ENCODE measurements around the gene BAZ2B. TPM values are rescaled to one million over a fixed set of nuclear protein-coding genes. Genes with fewer than 3 reads are reported as not detected.

Gene BAZ2B
- total and polyA plus RNA-seq, 2 of the 13 experiments (the other 11 are each of a cell fraction or from before 2014, with no cell fraction given): 14.0 to 15.1 TPM

DNA sequence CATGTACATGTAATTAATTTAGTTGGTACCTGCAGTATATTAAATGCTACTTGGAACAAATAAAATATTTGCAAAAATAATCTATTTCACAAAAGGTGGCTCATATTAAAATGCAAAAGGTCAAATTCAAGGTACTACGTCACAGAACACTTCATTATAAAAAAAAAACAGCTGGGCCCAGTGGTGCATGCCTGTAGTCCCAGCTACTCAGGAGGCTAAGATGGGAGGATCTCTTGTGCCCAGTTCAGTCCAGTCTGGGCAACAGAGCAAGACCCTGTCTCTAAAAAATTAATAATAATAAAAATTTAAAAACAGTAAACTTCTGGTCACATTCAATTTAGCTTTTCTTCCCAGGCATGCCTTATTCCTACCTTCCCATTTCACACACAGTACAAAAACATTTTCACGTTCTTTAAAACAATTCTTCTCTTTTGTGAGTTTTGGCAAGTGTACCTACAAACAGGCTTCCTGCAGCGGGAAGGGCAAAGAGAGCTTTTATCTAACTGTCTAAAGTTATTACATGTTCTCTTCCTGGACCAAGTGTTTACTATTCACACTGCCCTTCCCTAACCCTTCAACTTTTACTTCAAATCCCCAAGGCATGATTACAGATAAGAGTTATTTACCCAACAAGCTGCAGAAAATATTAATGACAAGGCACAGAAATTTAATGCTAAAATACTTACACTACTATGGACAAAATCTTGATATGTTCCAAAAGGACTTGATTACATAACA, 10.7 kb downstream of the BAZ2B start (continued):
- TF ChIP-seq, protein P1, sequence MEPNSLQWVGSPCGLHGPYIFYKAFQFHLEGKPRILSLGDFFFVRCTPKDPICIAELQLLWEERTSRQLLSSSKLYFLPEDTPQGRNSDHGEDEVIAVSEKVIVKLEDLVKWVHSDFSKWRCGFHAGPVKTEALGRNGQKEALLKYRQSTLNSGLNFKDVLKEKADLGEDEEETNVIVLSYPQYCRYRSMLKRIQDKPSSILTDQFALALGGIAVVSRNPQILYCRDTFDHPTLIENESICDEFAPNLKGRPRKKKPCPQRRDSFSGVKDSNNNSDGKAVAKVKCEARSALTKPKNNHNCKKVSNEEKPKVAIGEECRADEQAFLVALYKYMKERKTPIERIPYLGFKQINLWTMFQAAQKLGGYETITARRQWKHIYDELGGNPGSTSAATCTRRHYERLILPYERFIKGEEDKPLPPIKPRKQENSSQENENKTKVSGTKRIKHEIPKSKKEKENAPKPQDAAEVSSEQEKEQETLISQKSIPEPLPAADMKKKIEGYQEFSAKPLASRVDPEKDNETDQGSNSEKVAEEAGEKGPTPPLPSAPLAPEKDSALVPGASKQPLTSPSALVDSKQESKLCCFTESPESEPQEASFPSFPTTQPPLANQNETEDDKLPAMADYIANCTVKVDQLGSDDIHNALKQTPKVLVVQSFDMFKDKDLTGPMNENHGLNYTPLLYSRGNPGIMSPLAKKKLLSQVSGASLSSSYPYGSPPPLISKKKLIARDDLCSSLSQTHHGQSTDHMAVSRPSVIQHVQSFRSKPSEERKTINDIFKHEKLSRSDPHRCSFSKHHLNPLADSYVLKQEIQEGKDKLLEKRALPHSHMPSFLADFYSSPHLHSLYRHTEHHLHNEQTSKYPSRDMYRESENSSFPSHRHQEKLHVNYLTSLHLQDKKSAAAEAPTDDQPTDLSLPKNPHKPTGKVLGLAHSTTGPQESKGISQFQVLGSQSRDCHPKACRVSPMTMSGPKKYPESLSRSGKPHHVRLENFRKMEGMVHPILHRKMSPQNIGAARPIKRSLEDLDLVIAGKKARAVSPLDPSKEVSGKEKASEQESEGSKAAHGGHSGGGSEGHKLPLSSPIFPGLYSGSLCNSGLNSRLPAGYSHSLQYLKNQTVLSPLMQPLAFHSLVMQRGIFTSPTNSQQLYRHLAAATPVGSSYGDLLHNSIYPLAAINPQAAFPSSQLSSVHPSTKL (CRISPR knock-in tag; IDR thresholded peaks at IDR 0.05): 0 out of 2 replicates have a peak, but pooled peaks have one; percentile 12
- TF ChIP-seq MYC (CRISPR knock-in tag; IDR thresholded peaks at IDR 0.05; ENCODE audit: borderline replicate concordance): no peak
- TF ChIP-seq KMT2A (CRISPR knock-in tag; IDR thresholded peaks at IDR 0.05): no peak
- TF ChIP-seq ZNF720 (CRISPR knock-in tag; IDR thresholded peaks at IDR 0.05): no peak
- TF ChIP-seq PPARG (CRISPR knock-in tag; conservative IDR thresholded peaks at IDR 0.05): 0 out of 2 replicates have a peak, but pooled peaks have one; percentile 7
- TF ChIP-seq, protein P2, sequence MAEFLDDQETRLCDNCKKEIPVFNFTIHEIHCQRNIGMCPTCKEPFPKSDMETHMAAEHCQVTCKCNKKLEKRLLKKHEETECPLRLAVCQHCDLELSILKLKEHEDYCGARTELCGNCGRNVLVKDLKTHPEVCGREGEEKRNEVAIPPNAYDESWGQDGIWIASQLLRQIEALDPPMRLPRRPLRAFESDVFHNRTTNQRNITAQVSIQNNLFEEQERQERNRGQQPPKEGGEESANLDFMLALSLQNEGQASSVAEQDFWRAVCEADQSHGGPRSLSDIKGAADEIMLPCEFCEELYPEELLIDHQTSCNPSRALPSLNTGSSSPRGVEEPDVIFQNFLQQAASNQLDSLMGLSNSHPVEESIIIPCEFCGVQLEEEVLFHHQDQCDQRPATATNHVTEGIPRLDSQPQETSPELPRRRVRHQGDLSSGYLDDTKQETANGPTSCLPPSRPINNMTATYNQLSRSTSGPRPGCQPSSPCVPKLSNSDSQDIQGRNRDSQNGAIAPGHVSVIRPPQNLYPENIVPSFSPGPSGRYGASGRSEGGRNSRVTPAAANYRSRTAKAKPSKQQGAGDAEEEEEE (CRISPR knock-in tag; IDR thresholded peaks at IDR 0.05; ENCODE audit: borderline replicate concordance): no peak
- TF ChIP-seq ZNF670 (CRISPR knock-in tag; IDR thresholded peaks at IDR 0.05; ENCODE audit: borderline replicate concordance): no peak
- TF ChIP-seq, protein P3, sequence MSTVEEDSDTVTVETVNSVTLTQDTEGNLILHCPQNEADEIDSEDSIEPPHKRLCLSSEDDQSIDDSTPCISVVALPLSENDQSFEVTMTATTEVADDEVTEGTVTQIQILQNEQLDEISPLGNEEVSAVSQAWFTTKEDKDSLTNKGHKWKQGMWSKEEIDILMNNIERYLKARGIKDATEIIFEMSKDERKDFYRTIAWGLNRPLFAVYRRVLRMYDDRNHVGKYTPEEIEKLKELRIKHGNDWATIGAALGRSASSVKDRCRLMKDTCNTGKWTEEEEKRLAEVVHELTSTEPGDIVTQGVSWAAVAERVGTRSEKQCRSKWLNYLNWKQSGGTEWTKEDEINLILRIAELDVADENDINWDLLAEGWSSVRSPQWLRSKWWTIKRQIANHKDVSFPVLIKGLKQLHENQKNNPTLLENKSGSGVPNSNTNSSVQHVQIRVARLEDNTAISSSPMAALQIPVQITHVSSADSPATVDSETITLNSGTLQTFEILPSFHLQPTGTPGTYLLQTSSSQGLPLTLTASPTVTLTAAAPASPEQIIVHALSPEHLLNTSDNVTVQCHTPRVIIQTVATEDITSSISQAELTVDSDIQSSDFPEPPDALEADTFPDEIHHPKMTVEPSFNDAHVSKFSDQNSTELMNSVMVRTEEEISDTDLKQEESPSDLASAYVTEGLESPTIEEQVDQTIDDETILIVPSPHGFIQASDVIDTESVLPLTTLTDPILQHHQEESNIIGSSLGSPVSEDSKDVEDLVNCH (CRISPR knock-in tag; IDR thresholded peaks at IDR 0.05): no peak
- TF ChIP-seq ZNF878 (CRISPR knock-in tag; IDR thresholded peaks at IDR 0.05): peak; percentile 28; the same call in 1 of the 2 replicates
- TF ChIP-seq, protein P4, sequence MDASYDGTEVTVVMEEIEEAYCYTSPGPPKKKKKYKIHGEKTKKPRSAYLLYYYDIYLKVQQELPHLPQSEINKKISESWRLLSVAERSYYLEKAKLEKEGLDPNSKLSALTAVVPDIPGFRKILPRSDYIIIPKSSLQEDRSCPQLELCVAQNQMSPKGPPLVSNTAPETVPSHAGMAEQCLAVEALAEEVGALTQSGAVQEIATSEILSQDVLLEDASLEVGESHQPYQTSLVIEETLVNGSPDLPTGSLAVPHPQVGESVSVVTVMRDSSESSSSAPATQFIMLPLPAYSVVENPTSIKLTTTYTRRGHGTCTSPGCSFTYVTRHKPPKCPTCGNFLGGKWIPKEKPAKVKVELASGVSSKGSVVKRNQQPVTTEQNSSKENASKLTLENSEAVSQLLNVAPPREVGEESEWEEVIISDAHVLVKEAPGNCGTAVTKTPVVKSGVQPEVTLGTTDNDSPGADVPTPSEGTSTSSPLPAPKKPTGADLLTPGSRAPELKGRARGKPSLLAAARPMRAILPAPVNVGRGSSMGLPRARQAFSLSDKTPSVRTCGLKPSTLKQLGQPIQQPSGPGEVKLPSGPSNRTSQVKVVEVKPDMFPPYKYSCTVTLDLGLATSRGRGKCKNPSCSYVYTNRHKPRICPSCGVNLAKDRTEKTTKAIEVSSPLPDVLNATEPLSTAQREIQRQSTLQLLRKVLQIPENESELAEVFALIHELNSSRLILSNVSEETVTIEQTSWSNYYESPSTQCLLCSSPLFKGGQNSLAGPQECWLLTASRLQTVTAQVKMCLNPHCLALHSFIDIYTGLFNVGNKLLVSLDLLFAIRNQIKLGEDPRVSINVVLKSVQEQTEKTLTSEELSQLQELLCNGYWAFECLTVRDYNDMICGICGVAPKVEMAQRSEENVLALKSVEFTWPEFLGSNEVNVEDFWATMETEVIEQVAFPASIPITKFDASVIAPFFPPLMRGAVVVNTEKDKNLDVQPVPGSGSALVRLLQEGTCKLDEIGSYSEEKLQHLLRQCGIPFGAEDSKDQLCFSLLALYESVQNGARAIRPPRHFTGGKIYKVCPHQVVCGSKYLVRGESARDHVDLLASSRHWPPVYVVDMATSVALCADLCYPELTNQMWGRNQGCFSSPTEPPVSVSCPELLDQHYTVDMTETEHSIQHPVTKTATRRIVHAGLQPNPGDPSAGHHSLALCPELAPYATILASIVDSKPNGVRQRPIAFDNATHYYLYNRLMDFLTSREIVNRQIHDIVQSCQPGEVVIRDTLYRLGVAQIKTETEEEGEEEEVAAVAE (CRISPR knock-in tag; IDR thresholded peaks at IDR 0.05; ENCODE audit: borderline replicate concordance): no peak
